GM19324 (cell line): ENCODE data around the gene PDSS2.
"Not testable (repeated sequence)": the region's sequence is repeated elsewhere in the genome, so short reads cannot be mapped to it uniquely, and the experiment has no call there.

ENCODE experiments used
- ATAC-seq: cut with Tn5 transposase; IDR thresholded peaks from one replicate; pipeline ENCODE4 v1.9.1; 2021; ENCODE audit warnings: mild to moderate bottlenecking, moderate library complexity; ENCODE audit not compliant: unreplicated experiment, low FRiP score

The PDSS2 gene

GRCh38 chr6:107329063-107329860 lies 130.1 kb downstream of the PDSS2 start:
- no peak for ATAC-seq

- no peak for ATAC-seq
Measured at GRCh38 chr6:107328081-107328480, 131.3 kb downstream of the PDSS2 start.

GRCh38 chr6:107323133-107323785 lies 136.1 kb downstream of the PDSS2 start:
- ATAC-seq, result no peak

- ATAC-seq, result no peak
Measured at GRCh38 chr6:107321793-107322192, 137.6 kb downstream of the PDSS2 start.

GRCh38 chr6:107319906-107320530 lies 139.3 kb downstream of the PDSS2 start:
- no peak for ATAC-seq

- peak; percentile 81 for ATAC-seq
Measured at GRCh38 chr6:107318100-107318736, 141.1 kb downstream of the PDSS2 start.

GRCh38 chr6:107315114-107315513 lies 144.2 kb downstream of the PDSS2 start:
- ATAC-seq, result no peak

GRCh38 chr6:107314531-107314939 lies 144.8 kb downstream of the PDSS2 start:
- no peak for ATAC-seq

GRCh38 chr6:107313776-107314175 lies 145.6 kb downstream of the PDSS2 start:
- no peak for ATAC-seq

GRCh38 chr6:107310362-107310761 lies 149.0 kb downstream of the PDSS2 start:
- ATAC-seq, result no peak

- no peak for ATAC-seq
Measured at GRCh38 chr6:107308677-107309076, 150.7 kb downstream of the PDSS2 start.

- ATAC-seq, result not testable (repeated sequence)
Measured at GRCh38 chr6:107305994-107306393, 153.4 kb downstream of the PDSS2 start.

GRCh38 chr6:107305391-107305790 lies 154.0 kb downstream of the PDSS2 start:
- no peak for ATAC-seq

- no peak for ATAC-seq
Measured at GRCh38 chr6:107304421-107305025, 154.8 kb downstream of the PDSS2 start.

GRCh38 chr6:107293350-107293749 lies 166.0 kb downstream of the PDSS2 start:
- no peak for ATAC-seq

- ATAC-seq, result no peak
Measured at GRCh38 chr6:107292715-107293271, 166.6 kb downstream of the PDSS2 start.

GRCh38 chr6:107290491-107290890 lies 168.9 kb downstream of the PDSS2 start:
- ATAC-seq, result no peak

GRCh38 chr6:107289258-107289657 lies 170.1 kb downstream of the PDSS2 start:
- not testable (repeated sequence) for ATAC-seq

- ATAC-seq, result not testable (repeated sequence)
Measured at GRCh38 chr6:107285683-107286082, 173.7 kb downstream of the PDSS2 start.

GRCh38 chr6:107284805-107285204 lies 174.6 kb downstream of the PDSS2 start:
- no peak for ATAC-seq
